Measurements from ENCODE around the gene CCDC81.
"Not testable (repeated sequence)": the region's sequence is repeated elsewhere in the genome, so short reads cannot be mapped to it uniquely, and the experiment has no call there.

DNA sequence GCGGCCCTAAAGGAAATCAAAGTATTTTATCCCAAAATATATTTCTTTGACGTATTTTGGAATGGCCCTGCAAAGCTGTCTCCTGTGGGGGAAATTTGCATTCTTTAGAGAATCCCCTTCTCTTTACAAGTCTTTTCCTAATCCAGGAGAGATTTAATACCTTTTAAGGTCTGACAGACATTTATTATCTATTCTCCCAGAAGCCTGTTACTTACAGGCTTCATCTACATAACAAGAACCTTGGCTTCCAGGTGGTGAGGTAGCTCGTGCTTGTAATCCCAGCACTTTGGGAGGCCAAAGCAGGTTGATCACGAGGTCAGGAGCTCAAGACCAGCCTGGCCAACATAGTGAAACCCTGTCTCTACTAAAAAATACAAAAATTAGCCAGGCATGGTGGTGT is 17.3 kb upstream of the CCDC81 start:
- TF ChIP-seq CTCF (CRISPR knock-in tag; IDR thresholded peaks at IDR 0.05); SSRP1 (CRISPR knock-in tag; IDR thresholded peaks at IDR 0.05); NFE2L1 (CRISPR knock-in tag; IDR thresholded peaks at IDR 0.05; ENCODE audit: borderline replicate concordance); KDM1A (CRISPR knock-in tag; IDR thresholded peaks at IDR 0.05); ZBED4 (CRISPR knock-in tag; IDR thresholded peaks at IDR 0.05; ENCODE audit: borderline replicate concordance); PHB2 (IDR thresholded peaks at IDR 0.05; ENCODE audit: partially characterized antibody); HNRNPK (IDR thresholded peaks at IDR 0.05; ENCODE audit: low read depth, low read length, poor library complexity, severe bottlenecking); ZSCAN9 (CRISPR knock-in tag; IDR thresholded peaks at IDR 0.05; ENCODE audit: borderline replicate concordance); ZHX1 (CRISPR knock-in tag; IDR thresholded peaks at IDR 0.05; ENCODE audit: low read depth); CREM (IDR thresholded peaks at IDR 0.05); CREM (CRISPR knock-in tag; IDR thresholded peaks at IDR 0.05); ZNF460 (CRISPR knock-in tag; IDR thresholded peaks at IDR 0.05; ENCODE audit: borderline replicate concordance); JUN (CRISPR knock-in tag; IDR thresholded peaks at IDR 0.05): not testable (repeated sequence)
- TF ChIP-seq, protein P1, sequence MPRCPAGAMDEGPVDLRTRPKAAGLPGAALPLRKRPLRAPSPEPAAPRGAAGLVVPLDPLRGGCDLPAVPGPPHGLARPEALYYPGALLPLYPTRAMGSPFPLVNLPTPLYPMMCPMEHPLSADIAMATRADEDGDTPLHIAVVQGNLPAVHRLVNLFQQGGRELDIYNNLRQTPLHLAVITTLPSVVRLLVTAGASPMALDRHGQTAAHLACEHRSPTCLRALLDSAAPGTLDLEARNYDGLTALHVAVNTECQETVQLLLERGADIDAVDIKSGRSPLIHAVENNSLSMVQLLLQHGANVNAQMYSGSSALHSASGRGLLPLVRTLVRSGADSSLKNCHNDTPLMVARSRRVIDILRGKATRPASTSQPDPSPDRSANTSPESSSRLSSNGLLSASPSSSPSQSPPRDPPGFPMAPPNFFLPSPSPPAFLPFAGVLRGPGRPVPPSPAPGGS (CRISPR knock-in tag; IDR thresholded peaks at IDR 0.05), result not testable (repeated sequence)
- TF ChIP-seq, protein P2, sequence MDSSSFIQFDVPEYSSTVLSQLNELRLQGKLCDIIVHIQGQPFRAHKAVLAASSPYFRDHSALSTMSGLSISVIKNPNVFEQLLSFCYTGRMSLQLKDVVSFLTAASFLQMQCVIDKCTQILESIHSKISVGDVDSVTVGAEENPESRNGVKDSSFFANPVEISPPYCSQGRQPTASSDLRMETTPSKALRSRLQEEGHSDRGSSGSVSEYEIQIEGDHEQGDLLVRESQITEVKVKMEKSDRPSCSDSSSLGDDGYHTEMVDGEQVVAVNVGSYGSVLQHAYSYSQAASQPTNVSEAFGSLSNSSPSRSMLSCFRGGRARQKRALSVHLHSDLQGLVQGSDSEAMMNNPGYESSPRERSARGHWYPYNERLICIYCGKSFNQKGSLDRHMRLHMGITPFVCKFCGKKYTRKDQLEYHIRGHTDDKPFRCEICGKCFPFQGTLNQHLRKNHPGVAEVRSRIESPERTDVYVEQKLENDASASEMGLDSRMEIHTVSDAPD (CRISPR knock-in tag; IDR thresholded peaks at IDR 0.05), result not testable (repeated sequence)
